ENCODE results near the gene IDE. TPM values are rescaled to one million over a fixed set of nuclear protein-coding genes. Genes with fewer than 3 reads are reported as not detected.

Gene IDE
- total and polyA plus RNA-seq, 2 donors (not counting 1 experiment from before 2014, with no cell fraction given), result 7.7 to 40.9 TPM

DNA sequence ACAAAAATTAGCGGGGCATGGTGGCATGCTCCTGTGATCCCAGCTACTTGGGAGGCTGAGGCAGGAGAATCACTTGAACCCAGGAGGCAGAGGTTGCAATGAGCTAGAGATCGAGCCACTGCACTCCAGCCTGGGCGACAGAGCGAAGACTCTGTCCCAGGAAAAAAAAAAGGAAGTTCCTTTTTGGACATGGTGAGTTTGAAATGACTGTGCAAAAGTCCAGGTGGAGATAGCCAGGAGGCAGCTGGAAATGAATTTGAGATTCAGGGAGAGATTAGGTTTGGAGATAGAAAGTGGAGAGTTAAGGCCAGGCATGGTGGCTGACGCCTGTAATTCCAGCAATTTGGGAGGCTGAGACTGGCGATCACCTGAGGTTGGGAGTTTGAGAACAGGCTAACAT lies 143.8 kb downstream of the IDE start:
- Histone ChIP-seq H3K4me2 (replicated peaks; ENCODE audit: low read depth, low read length, poor library complexity, severe bottlenecking) (no peak overlapping the region), H3K79me2 (ENCODE audit: control insufficient read depth, insufficient read depth, low read length) (no peaks in the 10 kb centered on the region), H4K20me1 (ENCODE audit: control insufficient read depth, insufficient read depth, low read length, poor library complexity, severe bottlenecking) (no peaks in the 10 kb centered on the region), H2AFZ (ENCODE audit: insufficient read depth, low read depth, low read length, poor library complexity, severe bottlenecking) (no peak overlapping the region), H3K4me1 (ENCODE audit: control insufficient read depth in 2 of 2, insufficient read depth in 2 of 2, low read length in 2 of 2) (no peaks in the 10 kb centered on the region), H3K36me3 (replicated peaks in 1 of 2; ENCODE audit: control extremely low read depth in 1 of 2, control insufficient read depth in 1 of 2, extremely low read depth in 1 of 2, insufficient read depth in 2 of 2, low read length in 1 of 2) (no peaks in the 10 kb centered on the region), H3K4me3 (ENCODE audit: control extremely low read depth in 1 of 5, extremely low read depth in 1 of 5, insufficient read depth in 1 of 5, low read depth in 2 of 5, low read length in 4 of 5) (no peak overlapping the region), H3K9me3 (ENCODE audit: control extremely low read depth in 1 of 3, control insufficient read depth in 2 of 3, insufficient read depth in 1 of 3, low read length in 2 of 3) (no peaks in the 10 kb centered on the region), H3K27me3 (replicated peaks in 1 of 4; ENCODE audit: control extremely low read depth in 1 of 4, control insufficient read depth in 3 of 4, insufficient read depth in 4 of 4, low read length in 3 of 4) (no peaks in the 10 kb centered on the region), H3K27ac (ENCODE audit: low read length in 2 of 2) (no peak overlapping the region), H3K9ac (ENCODE audit: low read length) (no peak overlapping the region)
- Mint-ChIP-seq H3K27me3 (no peaks in the 10 kb centered on the region), H3K4me3 (no peak overlapping the region), H3K27ac (no peak overlapping the region), H3K4me1 (no peaks in the 10 kb centered on the region), H3K9me3 (ENCODE audit: insufficient read depth) (no peaks in the 10 kb centered on the region)
- ATAC-seq (ENCODE audit: low read depth), result no peak
- WGBS (ENCODE audit: insufficient coverage), result 90% methylated on average over 5 of the region's 6 CpGs
- POLR2A ChIA-PET, result no interaction called here
- CTCF ChIA-PET, result no interaction called here
- intact Hi-C loops (cut with micrococcal nuclease), result loop anchor here (10.0 kb wide), 1 partner anchor 585 kb away; no protein-coding TSS in a partner anchor
- DNase-seq, result no peak
- no peak for TF ChIP-seq EZH2 (IDR thresholded peaks at IDR 0.05; ENCODE audit: borderline replicate concordance, insufficient read depth, low read depth, low read length, poor library complexity, severe bottlenecking)
- TF ChIP-seq, protein P1, sequence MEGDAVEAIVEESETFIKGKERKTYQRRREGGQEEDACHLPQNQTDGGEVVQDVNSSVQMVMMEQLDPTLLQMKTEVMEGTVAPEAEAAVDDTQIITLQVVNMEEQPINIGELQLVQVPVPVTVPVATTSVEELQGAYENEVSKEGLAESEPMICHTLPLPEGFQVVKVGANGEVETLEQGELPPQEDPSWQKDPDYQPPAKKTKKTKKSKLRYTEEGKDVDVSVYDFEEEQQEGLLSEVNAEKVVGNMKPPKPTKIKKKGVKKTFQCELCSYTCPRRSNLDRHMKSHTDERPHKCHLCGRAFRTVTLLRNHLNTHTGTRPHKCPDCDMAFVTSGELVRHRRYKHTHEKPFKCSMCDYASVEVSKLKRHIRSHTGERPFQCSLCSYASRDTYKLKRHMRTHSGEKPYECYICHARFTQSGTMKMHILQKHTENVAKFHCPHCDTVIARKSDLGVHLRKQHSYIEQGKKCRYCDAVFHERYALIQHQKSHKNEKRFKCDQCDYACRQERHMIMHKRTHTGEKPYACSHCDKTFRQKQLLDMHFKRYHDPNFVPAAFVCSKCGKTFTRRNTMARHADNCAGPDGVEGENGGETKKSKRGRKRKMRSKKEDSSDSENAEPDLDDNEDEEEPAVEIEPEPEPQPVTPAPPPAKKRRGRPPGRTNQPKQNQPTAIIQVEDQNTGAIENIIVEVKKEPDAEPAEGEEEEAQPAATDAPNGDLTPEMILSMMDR (IDR thresholded peaks at IDR 0.05), result no peak

DNA sequence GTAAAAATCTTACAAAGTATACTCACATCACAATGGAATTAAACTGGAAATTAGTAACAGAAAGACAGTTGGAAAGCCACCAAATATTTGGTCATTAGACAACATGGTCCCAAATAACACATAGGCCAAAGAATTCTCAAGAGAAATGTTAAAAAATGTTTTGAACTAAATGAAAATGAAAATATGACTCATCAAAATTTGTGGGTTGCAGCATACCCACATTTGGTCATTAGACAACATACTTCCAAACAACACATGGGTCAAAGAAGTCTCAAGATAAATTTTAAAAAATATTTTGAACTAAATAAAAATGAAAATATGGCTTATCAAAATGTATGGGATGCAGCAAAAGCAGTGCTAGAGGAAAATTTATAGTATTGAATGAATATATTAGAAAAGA lies 152.3 kb downstream of the IDE start:
- peaks cover 30% of the 10 kb centered on the region for H3K27me3 Mint-ChIP-seq
- ChIA-PET CTCF (interaction anchor here (1.0 kb wide), 1 partner anchor 318 kb away, joined by 3 read pairs; no protein-coding TSS in a partner anchor), POLR2A (no interaction called here)
- DNase-seq, result no peak
- no peak for ATAC-seq (ENCODE audit: low read depth)
- H3K4me1 Mint-ChIP-seq, result peaks cover 10% of the 10 kb centered on the region
- Histone ChIP-seq H3K36me3 (replicated peaks in 1 of 2; ENCODE audit: control extremely low read depth in 1 of 2, control insufficient read depth in 1 of 2, extremely low read depth in 1 of 2, insufficient read depth in 2 of 2, low read length in 1 of 2) (no peaks in the 10 kb centered on the region), H3K4me2 (replicated peaks; ENCODE audit: low read depth, low read length, poor library complexity, severe bottlenecking) (no peak overlapping the region), H4K20me1 (ENCODE audit: control insufficient read depth, insufficient read depth, low read length, poor library complexity, severe bottlenecking) (no peaks in the 10 kb centered on the region), H2AFZ (ENCODE audit: insufficient read depth, low read depth, low read length, poor library complexity, severe bottlenecking) (no peak overlapping the region), H3K27ac (ENCODE audit: low read length in 2 of 2) (no peak overlapping the region), H3K4me1 (ENCODE audit: control insufficient read depth in 2 of 2, insufficient read depth in 2 of 2, low read length in 2 of 2) (peaks cover 8 to 14% of the 10 kb centered on the region in 2 donors), H3K9ac (ENCODE audit: low read length) (no peak overlapping the region), H3K9me3 (ENCODE audit: control extremely low read depth in 1 of 3, control insufficient read depth in 2 of 3, insufficient read depth in 1 of 3, low read length in 2 of 3) (peaks cover 0 to 18% (median 3%) of the 10 kb centered on the region in 3 donors), H3K79me2 (ENCODE audit: control insufficient read depth, insufficient read depth, low read length) (no peaks in the 10 kb centered on the region), H3K27me3 (replicated peaks in 1 of 4; ENCODE audit: control extremely low read depth in 1 of 4, control insufficient read depth in 3 of 4, insufficient read depth in 4 of 4, low read length in 3 of 4) (peaks cover 0 to 31% (median 18%) of the 10 kb centered on the region in 4 experiments), H3K4me3 (ENCODE audit: control extremely low read depth in 1 of 5, extremely low read depth in 1 of 5, insufficient read depth in 1 of 5, low read depth in 2 of 5, low read length in 4 of 5) (no peak overlapping the region)
- no peaks in the 10 kb centered on the region for H3K9me3 Mint-ChIP-seq (ENCODE audit: insufficient read depth)
- H3K4me3 Mint-ChIP-seq, result no peak overlapping the region
- TF ChIP-seq EZH2 (IDR thresholded peaks at IDR 0.05; ENCODE audit: borderline replicate concordance, insufficient read depth, low read depth, low read length, poor library complexity, severe bottlenecking), result no peak
- TF ChIP-seq, protein P1 (IDR thresholded peaks at IDR 0.05), result no peak
- intact Hi-C loops (cut with micrococcal nuclease), result no loop called here
- no peak overlapping the region for H3K27ac Mint-ChIP-seq
